Vagina (tissue), 2 donors: ENCODE results near the gene NMRAL1. TPM values are rescaled to one million over a fixed set of nuclear protein-coding genes. Genes with fewer than 3 reads are reported as not detected.

Experiments
- DNase-seq, 2 donors: peaks; one replicate each; pipeline ENCODE4 v3.0.0-alpha.2; 2017; ENCODE audit errors: extremely low spot score in 2 of 2
- H3K27ac ChIP-seq: fragments of 200-600 bp; sonication (generic); one replicate; pipeline ENCODE4 v1.5.1; 2019
- H3K27me3 ChIP-seq: fragments of 200-600 bp; sonication (generic); one replicate; pipeline ENCODE4 v1.5.1; 2019
- H3K36me3 ChIP-seq, 2 donors: fragments of 200-600 bp; sonication (generic); one replicate each; pipeline ENCODE4 v1.5.1; 2017 to 2019
- H3K4me1 ChIP-seq: fragments of 200-600 bp; sonication (generic); one replicate; pipeline ENCODE4 v1.5.1; 2019
- H3K4me3 ChIP-seq, 2 donors: fragments of 200-600 bp; sonication (generic); 1 replicate in 1 of 2; 2 replicates in 1 of 2; pipeline ENCODE4 v1.5.1; 2016 to 2019
- H3K9me3 ChIP-seq: fragments of 200-600 bp; sonication (generic); one replicate; pipeline ENCODE4 v1.5.1; 2019
- POLR2A ChIP-seq, 2 donors: fragments of 450-650 bp; IDR thresholded peaks; one replicate each; pipeline ENCODE4 v1.6.1; 2017; ENCODE audit warnings: antibody characterized with exemption in 2 of 2, mild to moderate bottlenecking in 2 of 2, moderate library complexity in 2 of 2
- POLR2AphosphoS5 ChIP-seq, 2 donors: sonication (generic); formaldehyde crosslinking; IDR thresholded peaks; one replicate each; pipeline ENCODE4 v1.9.0; 2017; ENCODE audit warnings: antibody characterized with exemption in 2 of 2, mild to moderate bottlenecking in 2 of 2, low read depth in 1 of 2; ENCODE audit not compliant: insufficient read depth in 1 of 2
- intact Hi-C: fragments of 100-400 bp; cut with DNase I; formaldehyde crosslinking; loops from one replicate; pipeline ENCODE4 v1.15.1; 2023
- total RNA-seq: library from RNA; depleted of rRNA; stranded (reverse); fragments of >200 nt; gene quantifications from one replicate; pipeline ENCODE4 v1.2.3, GENCODE V29; 2016
- TF ChIP-seq, protein P1 (sequence below), 3 experiments: fragments of 450-650 bp in 2 of 3; fragments of 200-600 bp in 1 of 3; sonication (generic) in 1 of 3; IDR thresholded peaks; one replicate each; pipeline ENCODE4 v1.5.1; 2017 to 2019; ENCODE audit warnings: antibody characterized with exemption in 3 of 3, mild to moderate bottlenecking in 2 of 3, moderate library complexity in 2 of 3

NMRAL1 gene
- total RNA-seq, 1 donor from 2014 or later, result 35.6 TPM

DNA sequence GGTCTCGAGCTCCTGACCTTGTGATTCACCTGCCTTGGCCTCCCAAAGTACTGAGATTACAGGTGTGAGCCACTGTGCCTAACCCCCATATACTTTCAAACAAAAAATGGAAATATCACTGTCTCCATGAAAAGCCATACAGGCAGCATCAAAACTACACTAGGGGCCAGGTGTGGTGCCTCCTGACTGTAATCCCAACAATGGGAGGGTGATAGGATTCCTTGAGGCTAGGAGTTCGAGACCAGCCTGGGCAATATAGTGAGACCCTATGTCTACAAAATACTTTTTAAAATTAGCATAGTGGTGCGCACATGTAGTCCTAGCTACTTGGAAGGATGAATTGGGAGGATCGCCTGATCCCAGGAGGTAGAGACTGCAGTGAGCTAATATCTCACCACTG is 17.5 kb upstream of the NMRAL1 start:
- no peak for DNase-seq
- no peaks in the 10 kb centered on the region for H3K36me3 ChIP-seq
- peaks cover 27% of the 10 kb centered on the region for H3K4me1 ChIP-seq

DNA sequence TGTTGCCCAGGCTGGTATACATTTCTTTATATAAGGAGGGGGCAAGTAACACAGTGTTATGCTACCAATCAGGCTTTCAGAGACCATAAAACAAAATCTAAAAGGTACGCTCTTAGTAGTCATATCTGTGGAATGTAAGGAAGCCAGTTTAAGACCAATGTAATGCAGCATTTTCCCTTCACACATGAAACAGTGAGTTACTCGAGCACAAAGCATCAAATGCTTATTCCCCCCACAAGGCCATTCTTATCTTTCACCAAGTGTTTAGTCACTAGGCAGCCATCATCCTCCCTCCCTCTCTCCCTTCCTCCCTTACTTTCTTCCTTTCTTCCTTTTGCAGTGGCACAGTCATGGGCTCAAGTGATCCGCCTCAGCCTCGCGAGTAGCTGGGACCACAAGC is 14.6 kb upstream of the NMRAL1 start:
- H3K4me3 ChIP-seq, result no peak overlapping the region
- peaks cover 0 to 4% of the 10 kb centered on the region in 2 donors for H3K36me3 ChIP-seq
- no peak for DNase-seq
- H3K27ac ChIP-seq, result no peak overlapping the region
- no peaks in the 10 kb centered on the region for H3K9me3 ChIP-seq
- H3K4me1 ChIP-seq, result peaks cover 8% of the 10 kb centered on the region
- intact Hi-C loops, result no loop called here
- H3K27me3 ChIP-seq, result no peaks in the 10 kb centered on the region
- TF ChIP-seq POLR2A (IDR thresholded peaks at IDR 0.05), result no peak
- no peak for TF ChIP-seq POLR2AphosphoS5 (IDR thresholded peaks at IDR 0.05; ENCODE audit: insufficient read depth in 1 of 2, low read depth in 1 of 2)
- TF ChIP-seq, protein P1, sequence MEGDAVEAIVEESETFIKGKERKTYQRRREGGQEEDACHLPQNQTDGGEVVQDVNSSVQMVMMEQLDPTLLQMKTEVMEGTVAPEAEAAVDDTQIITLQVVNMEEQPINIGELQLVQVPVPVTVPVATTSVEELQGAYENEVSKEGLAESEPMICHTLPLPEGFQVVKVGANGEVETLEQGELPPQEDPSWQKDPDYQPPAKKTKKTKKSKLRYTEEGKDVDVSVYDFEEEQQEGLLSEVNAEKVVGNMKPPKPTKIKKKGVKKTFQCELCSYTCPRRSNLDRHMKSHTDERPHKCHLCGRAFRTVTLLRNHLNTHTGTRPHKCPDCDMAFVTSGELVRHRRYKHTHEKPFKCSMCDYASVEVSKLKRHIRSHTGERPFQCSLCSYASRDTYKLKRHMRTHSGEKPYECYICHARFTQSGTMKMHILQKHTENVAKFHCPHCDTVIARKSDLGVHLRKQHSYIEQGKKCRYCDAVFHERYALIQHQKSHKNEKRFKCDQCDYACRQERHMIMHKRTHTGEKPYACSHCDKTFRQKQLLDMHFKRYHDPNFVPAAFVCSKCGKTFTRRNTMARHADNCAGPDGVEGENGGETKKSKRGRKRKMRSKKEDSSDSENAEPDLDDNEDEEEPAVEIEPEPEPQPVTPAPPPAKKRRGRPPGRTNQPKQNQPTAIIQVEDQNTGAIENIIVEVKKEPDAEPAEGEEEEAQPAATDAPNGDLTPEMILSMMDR (IDR thresholded peaks at IDR 0.05), result no peak

More for the DNA sequence above, 17.5 kb upstream of the NMRAL1 start:
- H3K27ac ChIP-seq, result no peak overlapping the region
- TF ChIP-seq POLR2AphosphoS5 (IDR thresholded peaks at IDR 0.05; ENCODE audit: insufficient read depth in 1 of 2, low read depth in 1 of 2) (no peak), POLR2A (IDR thresholded peaks at IDR 0.05) (no peak)
- TF ChIP-seq, protein P1 (IDR thresholded peaks at IDR 0.05), result no peak
- intact Hi-C loops, result no loop called here
- no peak overlapping the region for H3K4me3 ChIP-seq
- H3K27me3 ChIP-seq, result no peaks in the 10 kb centered on the region
- H3K9me3 ChIP-seq, result no peaks in the 10 kb centered on the region

DNA sequence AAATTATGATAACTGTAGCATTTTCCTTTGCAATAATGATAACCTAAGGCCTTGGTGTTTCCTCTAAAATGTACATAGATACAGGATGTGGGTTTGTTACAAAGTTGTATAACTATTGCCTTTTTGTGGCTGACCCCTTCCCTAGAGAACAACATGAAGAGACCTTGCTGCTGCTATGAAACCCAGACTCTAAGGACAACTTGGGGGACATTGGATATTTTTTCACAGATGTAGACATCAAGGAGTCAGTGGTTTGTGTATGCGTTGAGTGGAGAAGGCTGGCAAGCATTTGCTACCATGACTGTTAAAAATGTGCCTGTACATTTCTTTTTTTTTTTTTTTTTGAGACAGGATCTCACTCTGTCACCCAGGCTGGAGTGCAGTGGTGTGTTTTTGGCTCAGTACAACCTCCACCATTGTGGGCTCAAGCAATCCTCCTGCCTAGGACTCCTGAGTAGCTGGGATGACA is 14.1 kb upstream of the NMRAL1 start:
- Histone ChIP-seq H3K27ac (no peak overlapping the region), H3K4me1 (peaks cover 8% of the 10 kb centered on the region), H3K4me3 (no peak overlapping the region), H3K9me3 (no peaks in the 10 kb centered on the region), H3K27me3 (no peaks in the 10 kb centered on the region), H3K36me3 (peaks cover 0 to 4% of the 10 kb centered on the region in 2 donors)
- intact Hi-C loops, result no loop called here
- TF ChIP-seq, protein P1 (IDR thresholded peaks at IDR 0.05), result no peak
- TF ChIP-seq POLR2AphosphoS5 (IDR thresholded peaks at IDR 0.05; ENCODE audit: insufficient read depth in 1 of 2, low read depth in 1 of 2), result no peak
- TF ChIP-seq POLR2A (IDR thresholded peaks at IDR 0.05), result no peak
- DNase-seq, result no peak

DNA sequence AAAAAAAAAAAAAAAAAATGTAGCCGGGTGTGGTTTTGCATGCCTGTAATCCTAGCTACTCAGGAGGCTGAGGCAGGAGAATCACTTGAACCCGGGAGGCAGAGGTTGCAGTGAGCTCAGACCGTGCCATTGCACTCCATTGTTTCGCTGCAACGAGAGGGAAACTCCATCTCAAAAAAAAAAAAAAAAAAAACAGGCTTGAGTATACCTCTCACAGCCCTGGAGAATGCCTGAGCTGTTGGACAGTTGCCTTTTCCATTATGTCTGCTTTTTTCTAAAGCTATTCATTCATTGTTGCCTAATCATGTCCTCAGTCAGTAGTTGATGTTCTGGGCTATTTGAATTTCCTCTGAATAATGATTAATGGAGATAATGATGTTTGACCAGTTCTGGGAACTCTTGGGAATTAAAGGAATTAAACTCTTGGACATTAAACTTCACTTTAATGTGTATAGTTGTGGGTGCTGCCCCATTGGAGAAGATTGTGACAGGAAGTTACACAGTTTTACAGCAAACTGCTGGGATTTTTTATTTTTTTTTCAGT is 13.6 kb upstream of the NMRAL1 start:
- TF ChIP-seq POLR2AphosphoS5 (IDR thresholded peaks at IDR 0.05; ENCODE audit: insufficient read depth in 1 of 2, low read depth in 1 of 2) (no peak), POLR2A (IDR thresholded peaks at IDR 0.05) (no peak)
- TF ChIP-seq, protein P1 (IDR thresholded peaks at IDR 0.05), result no peak
- Histone ChIP-seq H3K27me3 (no peaks in the 10 kb centered on the region), H3K4me3 (no peak overlapping the region), H3K4me1 (peaks cover 8% of the 10 kb centered on the region), H3K27ac (no peak overlapping the region), H3K9me3 (no peaks in the 10 kb centered on the region), H3K36me3 (peaks cover 0 to 4% of the 10 kb centered on the region in 2 donors)
- intact Hi-C loops, result no loop called here
- DNase-seq, result no peak

DNA sequence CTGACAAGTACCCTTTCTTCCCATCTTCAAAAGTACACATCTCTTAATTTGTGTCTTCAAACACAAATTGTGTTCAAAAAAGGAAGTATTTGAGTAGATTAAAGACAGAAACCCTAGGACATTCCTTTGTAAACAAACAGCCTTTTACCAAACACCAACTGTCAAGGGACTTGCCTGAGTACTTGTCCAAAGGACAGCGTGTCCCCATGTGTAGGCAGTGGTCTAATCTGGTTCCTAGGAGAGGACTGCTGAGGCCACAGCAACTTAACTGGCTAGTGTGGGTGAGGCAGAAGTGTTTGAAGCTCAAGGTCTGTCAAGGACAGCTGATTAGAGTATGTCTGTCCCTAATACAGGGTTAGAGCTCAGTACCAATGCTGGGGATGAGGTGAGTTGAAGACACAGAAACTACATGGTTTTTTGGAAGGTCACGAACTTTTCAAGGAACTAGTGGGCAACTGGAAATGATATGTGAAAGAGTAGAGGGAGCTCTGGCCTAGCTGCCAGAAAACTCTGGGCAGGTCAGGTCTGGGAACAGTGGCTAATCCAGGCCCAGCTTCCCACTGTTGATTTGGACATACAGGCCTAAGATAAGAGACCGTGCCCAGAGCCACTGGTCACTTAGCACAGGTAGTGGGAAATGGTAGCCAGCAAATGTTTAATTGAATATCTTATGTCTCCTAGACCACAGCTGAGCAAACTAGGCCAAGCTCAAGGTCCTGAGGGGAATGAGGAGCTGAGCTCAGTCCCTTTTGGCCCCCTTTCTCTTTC is 11.9 kb upstream of the NMRAL1 start:
- Histone ChIP-seq H3K4me3 (no peak overlapping the region), H3K36me3 (peaks cover 0 to 4% of the 10 kb centered on the region in 2 donors), H3K27me3 (no peaks in the 10 kb centered on the region), H3K27ac (peak overlapping the region; percentile 70), H3K4me1 (peaks cover 8% of the 10 kb centered on the region), H3K9me3 (no peaks in the 10 kb centered on the region)
- no peak for DNase-seq
- intact Hi-C loops, result no loop called here
- TF ChIP-seq, protein P1 (IDR thresholded peaks at IDR 0.05), result no peak
- TF ChIP-seq POLR2AphosphoS5 (IDR thresholded peaks at IDR 0.05; ENCODE audit: insufficient read depth in 1 of 2, low read depth in 1 of 2) (peak in 1 of 2 donors; percentile 35), POLR2A (IDR thresholded peaks at IDR 0.05) (no peak)
